Ishikawa (cell line): ENCODE measurements around the gene GALNT13.

Experiments
- CEBPB ChIP-seq: IDR thresholded peaks from 2 replicates; pipeline ENCODE4 v1.6.1; 2012
- CREB1 ChIP-seq: IDR thresholded peaks from 2 replicates; pipeline ENCODE4 v1.6.1; 2012; ENCODE audit warnings: low read depth
- EGR1 ChIP-seq: IDR thresholded peaks from 2 replicates; pipeline ENCODE4 v1.6.1; 2012
- EP300 ChIP-seq: IDR thresholded peaks from 2 replicates; pipeline ENCODE4 v1.6.1; 2012; ENCODE audit warnings: borderline replicate concordance
- FOXM1 ChIP-seq: IDR thresholded peaks from 2 replicates; pipeline ENCODE4 v1.6.1; 2012; ENCODE audit warnings: low read depth, borderline replicate concordance
- MAX ChIP-seq: IDR thresholded peaks from 2 replicates; pipeline ENCODE4 v1.6.1; 2012
- NFIC ChIP-seq: IDR thresholded peaks from 2 replicates; pipeline ENCODE4 v1.6.1; 2012
- RAD21 ChIP-seq: IDR thresholded peaks from 2 replicates; pipeline ENCODE4 v1.6.1; 2012; ENCODE audit warnings: low read depth
- TAF1 ChIP-seq: IDR thresholded peaks from 2 replicates; pipeline ENCODE4 v1.6.1; 2012; ENCODE audit warnings: low read depth, mild to moderate bottlenecking
- TCF12 ChIP-seq: IDR thresholded peaks from 2 replicates; pipeline ENCODE4 v1.6.1; 2012; ENCODE audit warnings: low read depth
- TEAD4 ChIP-seq: IDR thresholded peaks from 2 replicates; pipeline ENCODE4 v1.6.1; 2012
- YY1 ChIP-seq: IDR thresholded peaks from 2 replicates; pipeline ENCODE4 v1.6.1; 2012; ENCODE audit warnings: low read depth
- ZBTB7A ChIP-seq: IDR thresholded peaks from 2 replicates; pipeline ENCODE4 v1.6.1; 2012; ENCODE audit warnings: low read depth
- TF ChIP-seq, protein P1 (sequence below): IDR thresholded peaks from 2 replicates; pipeline ENCODE4 v1.6.1; 2012; ENCODE audit warnings: low read depth, mild to moderate bottlenecking
- TF ChIP-seq, protein P2 (sequence below): IDR thresholded peaks from 2 replicates; pipeline ENCODE4 v1.6.1; 2012

Gene GALNT13

GRCh38 chr2:153864022-153864421, 7.7 kb upstream of the GALNT13 start:
- TF ChIP-seq YY1, result no peak
- TF ChIP-seq, protein P1, sequence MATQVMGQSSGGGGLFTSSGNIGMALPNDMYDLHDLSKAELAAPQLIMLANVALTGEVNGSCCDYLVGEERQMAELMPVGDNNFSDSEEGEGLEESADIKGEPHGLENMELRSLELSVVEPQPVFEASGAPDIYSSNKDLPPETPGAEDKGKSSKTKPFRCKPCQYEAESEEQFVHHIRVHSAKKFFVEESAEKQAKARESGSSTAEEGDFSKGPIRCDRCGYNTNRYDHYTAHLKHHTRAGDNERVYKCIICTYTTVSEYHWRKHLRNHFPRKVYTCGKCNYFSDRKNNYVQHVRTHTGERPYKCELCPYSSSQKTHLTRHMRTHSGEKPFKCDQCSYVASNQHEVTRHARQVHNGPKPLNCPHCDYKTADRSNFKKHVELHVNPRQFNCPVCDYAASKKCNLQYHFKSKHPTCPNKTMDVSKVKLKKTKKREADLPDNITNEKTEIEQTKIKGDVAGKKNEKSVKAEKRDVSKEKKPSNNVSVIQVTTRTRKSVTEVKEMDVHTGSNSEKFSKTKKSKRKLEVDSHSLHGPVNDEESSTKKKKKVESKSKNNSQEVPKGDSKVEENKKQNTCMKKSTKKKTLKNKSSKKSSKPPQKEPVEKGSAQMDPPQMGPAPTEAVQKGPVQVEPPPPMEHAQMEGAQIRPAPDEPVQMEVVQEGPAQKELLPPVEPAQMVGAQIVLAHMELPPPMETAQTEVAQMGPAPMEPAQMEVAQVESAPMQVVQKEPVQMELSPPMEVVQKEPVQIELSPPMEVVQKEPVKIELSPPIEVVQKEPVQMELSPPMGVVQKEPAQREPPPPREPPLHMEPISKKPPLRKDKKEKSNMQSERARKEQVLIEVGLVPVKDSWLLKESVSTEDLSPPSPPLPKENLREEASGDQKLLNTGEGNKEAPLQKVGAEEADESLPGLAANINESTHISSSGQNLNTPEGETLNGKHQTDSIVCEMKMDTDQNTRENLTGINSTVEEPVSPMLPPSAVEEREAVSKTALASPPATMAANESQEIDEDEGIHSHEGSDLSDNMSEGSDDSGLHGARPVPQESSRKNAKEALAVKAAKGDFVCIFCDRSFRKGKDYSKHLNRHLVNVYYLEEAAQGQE, result peak; percentile 92

GRCh38 chr2:153866595-153866994, 5.1 kb upstream of the GALNT13 start:
- TF ChIP-seq EGR1, result no peak
- no peak for TF ChIP-seq CREB1
- TF ChIP-seq MAX, result no peak
- TF ChIP-seq TEAD4, result no peak
- TF ChIP-seq EP300, result no peak
- TF ChIP-seq, protein P1, result no peak
- TF ChIP-seq, protein P2, sequence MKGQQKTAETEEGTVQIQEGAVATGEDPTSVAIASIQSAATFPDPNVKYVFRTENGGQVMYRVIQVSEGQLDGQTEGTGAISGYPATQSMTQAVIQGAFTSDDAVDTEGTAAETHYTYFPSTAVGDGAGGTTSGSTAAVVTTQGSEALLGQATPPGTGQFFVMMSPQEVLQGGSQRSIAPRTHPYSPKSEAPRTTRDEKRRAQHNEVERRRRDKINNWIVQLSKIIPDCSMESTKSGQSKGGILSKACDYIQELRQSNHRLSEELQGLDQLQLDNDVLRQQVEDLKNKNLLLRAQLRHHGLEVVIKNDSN, result no peak
- TF ChIP-seq NFIC, result no peak
- TF ChIP-seq FOXM1, result no peak
- TF ChIP-seq TCF12, result no peak
- TF ChIP-seq YY1, result no peak
- TF ChIP-seq RAD21, result no peak
- no peak for TF ChIP-seq TAF1
- TF ChIP-seq ZBTB7A, result no peak
- no peak for TF ChIP-seq CEBPB

- TF ChIP-seq TCF12 (no peak), MAX (no peak), TAF1 (no peak), YY1 (no peak), RAD21 (no peak), ZBTB7A (no peak), EP300 (no peak), CEBPB (no peak), CREB1 (no peak), NFIC (no peak), TEAD4 (no peak)
- TF ChIP-seq, protein P1, result no peak
- TF ChIP-seq, protein P2, result no peak
Observed at GRCh38 chr2:153870308-153870707, 1.4 kb upstream of the GALNT13 start.

DNA sequence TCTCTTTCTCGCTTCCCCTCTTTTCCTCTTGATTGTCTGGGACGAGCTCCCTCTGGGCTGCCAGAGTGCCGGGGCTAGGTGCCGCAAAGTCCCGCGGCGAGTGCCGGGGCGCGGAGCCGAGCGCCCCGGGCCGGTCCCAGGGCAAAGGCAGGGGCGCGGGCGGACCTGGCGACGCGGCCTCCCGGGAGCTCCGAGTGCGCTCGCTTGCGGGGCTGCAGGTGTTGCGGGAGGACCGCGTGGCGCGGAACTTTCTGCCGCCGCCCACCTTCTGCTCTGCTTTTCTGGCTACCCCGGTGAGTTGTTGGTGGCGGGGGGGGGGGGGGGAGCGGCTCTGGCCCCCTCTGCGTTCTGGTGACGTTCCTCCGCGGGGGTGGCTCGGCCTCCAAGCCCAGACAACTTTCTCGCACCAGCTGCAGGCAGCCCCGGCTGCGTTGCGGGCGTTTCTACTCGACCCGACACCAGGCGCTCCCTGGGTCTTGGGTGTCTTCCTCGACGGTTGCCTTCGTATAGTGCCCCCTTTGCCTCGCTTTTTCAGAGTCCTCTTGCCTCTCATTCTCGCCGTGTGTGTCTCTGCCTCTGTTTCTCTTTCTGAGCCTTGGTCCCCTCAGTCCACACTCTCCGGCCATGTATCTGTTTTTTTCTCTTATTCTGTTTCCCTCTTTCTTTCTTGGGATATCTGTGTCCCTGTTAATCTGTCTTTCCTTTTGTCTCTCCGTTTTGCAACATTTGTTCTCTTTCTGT, 759 bp downstream of the GALNT13 start:
- TF ChIP-seq TAF1 (0 out of 2 replicates have a peak, but pooled peaks have one; percentile 3), TEAD4 (no peak), YY1 (no peak)
- TF ChIP-seq, protein P1, result no peak
